NCI-H526 treated with DMSO at 0.1 percent for 48 hours (cell line): ENCODE results near the gene MMP24OS.
A peak's percentile ranks its signal among the peaks of the same experiment; 100 is the strongest.

Source experiments
- DNase-seq: peaks from one replicate; lab custom pipeline; 2025; lab: John Stamatoyannopoulos, UW

The MMP24OS gene

DNA sequence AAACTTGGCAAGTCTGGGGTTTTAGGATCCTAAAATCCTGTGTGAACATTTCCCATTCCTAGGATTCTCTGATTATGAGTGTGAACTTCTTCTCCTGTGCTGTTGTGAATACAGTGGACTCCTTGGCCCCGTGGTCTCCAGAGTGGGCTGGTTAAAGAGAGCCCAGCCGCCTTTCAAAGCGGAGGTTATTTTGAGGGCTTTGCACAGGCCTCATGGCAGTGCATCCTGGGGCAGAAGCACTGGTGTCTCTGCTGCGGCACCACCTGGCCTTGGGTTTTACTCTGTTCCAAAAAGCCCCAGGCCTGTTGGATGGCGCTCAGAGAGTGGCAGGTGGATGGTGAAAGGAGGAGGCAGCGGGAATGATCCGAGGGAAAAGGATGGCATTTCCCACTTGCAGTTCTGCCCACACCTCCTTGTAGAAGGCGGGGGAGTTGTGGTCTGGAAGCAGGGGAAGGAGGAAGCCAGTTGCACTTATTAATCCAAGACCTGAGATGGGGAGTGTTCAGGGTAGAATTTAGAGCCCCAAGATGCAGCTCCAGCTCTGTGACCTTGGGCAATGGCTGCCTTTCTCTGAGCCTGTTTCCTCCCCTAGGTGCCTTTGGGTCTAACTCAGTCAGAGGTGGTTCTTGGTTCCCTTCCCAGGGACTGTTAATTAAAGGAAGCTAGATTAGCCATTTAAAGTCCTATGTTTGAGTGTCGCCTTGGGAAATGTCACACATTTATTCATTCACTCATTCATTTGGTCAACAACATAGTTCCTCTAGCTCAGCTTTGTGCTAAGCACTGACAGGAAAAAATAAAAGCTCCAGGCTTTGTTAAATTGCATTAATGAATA lies 29.1 kb downstream of the MMP24OS start:
- no peak for DNase-seq

DNA sequence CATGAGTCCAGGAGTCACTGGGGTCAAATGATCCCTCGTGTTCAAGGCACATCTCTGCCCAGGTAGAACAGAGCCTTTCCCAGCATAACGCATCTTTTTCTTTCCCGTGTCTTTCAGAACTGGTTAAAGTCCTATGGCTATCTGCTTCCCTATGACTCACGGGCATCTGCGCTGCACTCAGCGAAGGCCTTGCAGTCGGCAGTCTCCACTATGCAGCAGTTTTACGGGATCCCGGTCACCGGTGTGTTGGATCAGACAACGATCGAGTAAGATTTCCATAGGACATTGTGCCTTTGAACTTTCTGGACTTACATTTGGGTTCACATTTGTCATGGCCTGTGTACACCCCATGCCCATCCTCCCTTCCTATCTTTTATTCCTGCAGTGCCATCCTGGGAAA lies 31.2 kb downstream of the MMP24OS start:
- DNase-seq: no peak

DNA sequence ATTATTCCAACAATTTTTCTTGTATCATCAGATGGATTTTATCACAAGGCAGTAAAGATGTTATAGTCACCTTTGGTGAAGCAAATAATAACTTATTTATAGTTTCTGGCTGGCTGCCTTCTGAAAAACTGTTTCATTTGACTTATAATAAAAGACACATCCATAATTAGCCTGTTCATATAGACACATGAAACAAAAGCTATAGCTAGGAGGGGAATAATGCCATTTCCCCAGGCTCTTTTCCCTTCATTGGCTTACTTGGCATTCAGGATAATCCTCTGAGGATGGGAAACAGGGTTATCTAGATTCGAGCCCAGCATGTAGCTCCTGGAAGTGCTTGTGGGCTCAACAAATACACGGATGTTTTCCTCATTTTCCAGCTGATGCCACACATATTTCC lies 33.9 kb downstream of the MMP24OS start:
- no peak for DNase-seq

DNA sequence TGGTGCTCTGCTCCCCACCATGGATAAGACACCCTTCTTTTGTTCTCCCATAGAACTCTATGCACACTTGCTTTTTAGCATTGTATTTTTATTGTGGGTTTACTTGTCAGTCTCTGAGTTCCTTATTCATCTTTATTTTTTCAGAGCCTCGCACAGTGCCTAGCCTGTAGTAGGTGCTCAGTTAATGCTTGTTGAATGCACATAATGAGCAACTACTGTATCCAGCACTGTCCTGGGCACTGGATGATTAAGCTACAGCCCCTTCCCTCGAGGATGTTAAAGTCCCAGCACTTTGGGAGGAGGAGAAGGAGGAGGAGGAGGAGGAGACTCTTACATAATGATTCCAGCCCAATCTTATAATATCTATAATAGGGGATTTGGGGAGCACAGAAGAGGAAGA lies 34.6 kb downstream of the MMP24OS start:
- no peak for DNase-seq

DNA sequence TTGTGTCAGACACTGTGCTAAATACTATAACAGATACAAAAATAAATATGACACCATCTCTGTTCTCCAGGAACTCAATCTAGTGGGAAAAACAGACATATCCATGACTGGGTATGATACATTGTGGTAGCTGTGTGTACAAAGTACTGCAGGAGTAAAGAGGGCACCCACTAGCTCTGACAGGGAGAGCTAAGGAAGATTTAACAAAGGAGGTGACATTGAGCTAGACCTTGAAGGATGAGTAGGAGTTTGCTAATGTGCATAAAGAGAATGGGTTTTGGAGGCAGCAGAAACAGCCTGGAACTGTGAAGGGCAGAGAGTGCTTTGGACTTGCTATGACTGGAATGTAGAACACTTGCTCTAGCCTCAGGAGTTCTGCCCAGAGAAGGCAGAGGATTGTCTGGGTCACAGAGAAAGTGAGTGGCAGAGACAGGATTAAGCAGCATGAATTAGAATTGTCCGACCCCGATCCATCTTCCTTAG lies 37.1 kb downstream of the MMP24OS start:
- no peak for DNase-seq

DNA sequence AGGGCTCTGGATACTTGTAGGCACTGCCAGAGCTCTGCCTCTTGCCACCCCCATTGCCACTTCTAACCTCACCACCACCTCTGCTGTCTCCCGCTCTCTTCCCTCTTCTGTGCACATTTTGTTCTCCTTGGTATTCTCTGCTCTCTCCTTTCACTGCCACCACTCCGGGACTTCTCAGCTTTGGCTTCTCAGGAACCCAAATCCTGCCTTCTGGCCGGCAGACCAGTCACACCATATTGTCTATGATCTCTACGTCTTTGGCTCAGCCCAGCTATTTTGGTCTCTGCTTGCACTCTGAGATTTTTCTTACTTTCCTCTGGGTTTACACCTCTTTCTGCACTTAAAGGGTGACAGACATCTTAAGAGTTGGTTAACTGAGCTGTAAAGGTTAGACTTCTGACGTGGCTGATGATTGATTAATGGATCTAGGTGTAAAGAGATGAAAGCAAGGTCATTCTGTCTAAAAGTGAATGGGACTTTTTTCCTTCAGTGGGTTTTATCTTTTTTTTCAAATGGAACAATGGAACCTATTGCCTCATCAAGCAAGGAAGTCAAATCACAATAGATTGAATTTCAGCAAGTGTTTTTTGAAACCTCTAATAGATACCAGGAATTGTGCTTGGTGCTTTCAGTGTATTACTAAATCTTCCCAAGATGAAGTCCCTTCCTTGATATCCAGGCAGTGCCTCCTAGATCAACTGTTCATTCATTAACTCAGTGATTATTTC lies 37.7 kb downstream of the MMP24OS start:
- DNase-seq: no peak

DNA sequence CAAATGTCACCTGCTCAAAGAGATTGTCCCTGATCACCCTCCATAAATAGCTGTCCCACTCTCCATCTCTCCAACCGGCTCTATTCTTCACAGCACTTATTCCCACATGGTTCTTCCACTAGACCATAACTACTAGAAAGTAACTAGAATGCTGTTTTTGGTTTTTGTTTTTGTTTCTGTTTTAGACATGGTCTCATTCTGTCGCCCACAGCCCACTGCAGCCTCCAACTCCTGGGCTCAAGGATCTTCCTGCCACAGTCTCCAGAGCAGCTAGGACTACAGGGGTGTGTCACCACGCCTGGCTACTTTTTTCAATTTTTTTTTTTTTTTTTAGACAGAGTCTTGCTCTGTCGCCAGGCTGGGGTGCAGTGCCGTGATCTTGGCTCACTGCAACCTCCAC lies 39.2 kb downstream of the MMP24OS start:
- no peak for DNase-seq

DNA sequence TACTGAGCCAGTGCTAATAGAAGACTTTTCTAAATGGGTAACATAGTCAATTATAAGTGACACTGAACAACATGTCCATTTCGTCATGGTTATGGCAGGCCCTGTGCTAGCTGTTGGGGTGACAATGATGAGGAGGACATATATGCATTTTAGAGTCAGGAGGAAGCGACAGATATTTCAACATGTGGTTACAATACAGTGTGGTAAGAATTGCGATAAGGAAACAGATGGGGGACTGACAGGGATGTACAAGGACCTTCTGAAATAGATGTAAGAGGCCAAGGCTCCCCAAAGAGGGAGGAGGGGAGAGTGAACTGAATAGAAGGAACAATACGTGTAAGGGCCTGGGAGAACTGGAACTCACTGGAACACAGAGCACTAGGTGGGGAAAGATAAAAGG lies 39.8 kb downstream of the MMP24OS start:
- no peak for DNase-seq

DNA sequence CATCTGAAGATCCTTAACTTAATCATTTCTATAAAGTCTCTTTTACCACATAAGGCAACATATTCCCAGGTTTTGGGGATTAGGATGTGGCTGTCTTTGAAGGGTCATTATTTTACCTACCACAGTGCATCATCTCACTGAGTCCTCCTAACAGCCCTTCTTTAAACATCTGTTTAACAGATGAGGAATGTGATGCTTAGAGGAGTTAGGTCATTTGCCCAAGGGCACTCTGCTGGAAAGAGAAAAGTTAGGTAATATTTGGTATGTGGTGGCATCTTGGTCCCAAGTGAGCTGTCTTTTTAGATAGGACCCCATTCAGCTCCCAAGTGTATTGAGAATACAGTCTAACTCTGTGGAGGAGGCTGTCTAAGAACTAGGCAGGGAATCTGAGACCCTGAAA lies 40.4 kb downstream of the MMP24OS start:
- no peak for DNase-seq

DNA sequence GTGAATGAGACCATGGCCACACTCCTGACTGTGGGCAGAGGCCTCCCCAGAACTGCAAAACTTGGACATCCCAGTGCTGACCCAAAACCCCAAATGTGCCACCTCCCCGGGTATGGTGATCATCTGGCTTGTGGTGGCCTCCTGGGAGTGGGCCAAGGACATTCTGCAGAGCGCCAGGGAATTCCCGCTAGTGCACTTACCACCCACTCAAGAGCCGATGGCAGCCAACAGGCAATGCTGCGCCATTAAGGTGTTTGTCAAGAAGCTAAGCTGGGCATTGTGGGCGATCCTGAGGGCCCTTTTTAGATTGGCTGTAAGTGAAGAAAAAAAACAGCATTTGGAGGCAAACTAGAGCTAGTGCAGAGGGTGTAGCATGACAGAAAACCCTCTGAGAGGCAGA lies 42.0 kb downstream of the MMP24OS start:
- no peak for DNase-seq

DNA sequence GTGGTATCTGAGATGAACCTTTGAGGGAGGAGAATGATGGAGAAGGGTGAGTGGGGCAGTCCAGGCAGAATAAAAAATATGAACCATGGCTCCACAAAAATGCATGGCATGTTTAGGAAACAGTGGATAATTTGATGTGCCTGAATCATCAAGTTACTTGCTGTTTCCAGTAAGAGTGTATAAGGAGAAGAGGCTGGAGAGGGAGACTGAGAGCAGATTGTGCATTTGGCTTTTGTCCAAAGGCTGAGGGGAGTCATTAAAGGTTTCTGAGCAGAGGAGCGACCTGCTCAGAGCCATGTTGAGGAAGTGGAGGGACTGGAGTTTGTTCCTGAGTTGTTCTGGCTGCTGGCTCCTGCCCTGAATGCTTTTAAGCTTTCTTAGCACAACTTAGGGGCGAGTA lies 45.3 kb downstream of the MMP24OS start:
- no peak for DNase-seq

DNA sequence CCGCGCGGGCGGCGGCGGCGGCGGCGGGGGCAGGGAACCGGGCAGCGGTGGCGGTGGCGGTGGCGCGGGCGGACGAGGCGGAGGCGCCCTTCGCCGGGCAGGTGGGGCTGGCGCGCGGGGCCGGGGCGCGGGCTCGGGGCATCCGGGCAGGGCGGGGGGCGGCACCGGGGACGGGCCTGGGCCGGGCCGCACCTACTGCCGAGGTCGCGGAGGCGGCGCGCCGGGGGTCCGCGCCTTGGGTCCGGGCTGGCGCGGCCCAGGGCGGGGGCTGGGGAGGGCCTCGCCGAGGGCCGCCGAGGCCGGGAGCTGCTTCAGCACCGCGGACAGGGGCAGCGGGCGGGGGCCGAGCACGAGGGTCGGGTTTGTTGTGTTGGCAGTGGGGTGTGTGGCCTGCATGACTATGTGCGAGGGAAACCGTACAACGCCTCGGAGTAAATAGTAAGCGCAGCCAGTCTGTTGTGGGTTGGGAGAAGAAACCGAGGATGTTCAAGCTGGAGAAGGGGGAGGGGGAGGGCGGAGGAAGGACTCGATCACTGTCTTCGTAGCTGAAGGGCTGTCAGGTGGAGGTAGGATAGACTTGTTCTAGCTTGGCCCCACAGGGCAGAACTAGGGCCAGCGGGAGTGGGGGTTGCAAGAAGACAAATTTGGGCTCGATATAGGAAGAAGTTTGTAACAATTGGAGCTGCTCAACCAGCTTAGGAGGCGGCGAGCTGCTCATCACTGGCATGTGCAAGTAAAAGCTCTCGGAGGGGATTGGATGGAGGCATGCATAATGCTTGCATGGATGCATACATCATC lies 50.8 kb downstream of the MMP24OS start:
- DNase-seq: peak; percentile 48
